ENCODE data around the gene MLIP.

- TF ChIP-seq CTCF (IDR thresholded peaks at IDR 0.05) = no peak
- no peak for TF ChIP-seq POLR2A (IDR thresholded peaks at IDR 0.05; ENCODE audit: low read length)
- no peak for TF ChIP-seq EP300 (IDR thresholded peaks at IDR 0.05)
- no peak for TF ChIP-seq TP53 (CRISPR knock-in tag; IDR thresholded peaks at IDR 0.05)
- TF ChIP-seq RCOR1 (IDR thresholded peaks at IDR 0.05; ENCODE audit: low read depth, low read length) = no peak
- TF ChIP-seq, protein P1, sequence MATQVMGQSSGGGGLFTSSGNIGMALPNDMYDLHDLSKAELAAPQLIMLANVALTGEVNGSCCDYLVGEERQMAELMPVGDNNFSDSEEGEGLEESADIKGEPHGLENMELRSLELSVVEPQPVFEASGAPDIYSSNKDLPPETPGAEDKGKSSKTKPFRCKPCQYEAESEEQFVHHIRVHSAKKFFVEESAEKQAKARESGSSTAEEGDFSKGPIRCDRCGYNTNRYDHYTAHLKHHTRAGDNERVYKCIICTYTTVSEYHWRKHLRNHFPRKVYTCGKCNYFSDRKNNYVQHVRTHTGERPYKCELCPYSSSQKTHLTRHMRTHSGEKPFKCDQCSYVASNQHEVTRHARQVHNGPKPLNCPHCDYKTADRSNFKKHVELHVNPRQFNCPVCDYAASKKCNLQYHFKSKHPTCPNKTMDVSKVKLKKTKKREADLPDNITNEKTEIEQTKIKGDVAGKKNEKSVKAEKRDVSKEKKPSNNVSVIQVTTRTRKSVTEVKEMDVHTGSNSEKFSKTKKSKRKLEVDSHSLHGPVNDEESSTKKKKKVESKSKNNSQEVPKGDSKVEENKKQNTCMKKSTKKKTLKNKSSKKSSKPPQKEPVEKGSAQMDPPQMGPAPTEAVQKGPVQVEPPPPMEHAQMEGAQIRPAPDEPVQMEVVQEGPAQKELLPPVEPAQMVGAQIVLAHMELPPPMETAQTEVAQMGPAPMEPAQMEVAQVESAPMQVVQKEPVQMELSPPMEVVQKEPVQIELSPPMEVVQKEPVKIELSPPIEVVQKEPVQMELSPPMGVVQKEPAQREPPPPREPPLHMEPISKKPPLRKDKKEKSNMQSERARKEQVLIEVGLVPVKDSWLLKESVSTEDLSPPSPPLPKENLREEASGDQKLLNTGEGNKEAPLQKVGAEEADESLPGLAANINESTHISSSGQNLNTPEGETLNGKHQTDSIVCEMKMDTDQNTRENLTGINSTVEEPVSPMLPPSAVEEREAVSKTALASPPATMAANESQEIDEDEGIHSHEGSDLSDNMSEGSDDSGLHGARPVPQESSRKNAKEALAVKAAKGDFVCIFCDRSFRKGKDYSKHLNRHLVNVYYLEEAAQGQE (IDR thresholded peaks at IDR 0.05) = no peak
- TF ChIP-seq HES2 (IDR thresholded peaks at IDR 0.05) = no peak
- TF ChIP-seq RFX5 (IDR thresholded peaks at IDR 0.05) = no peak
Observed at GRCh38 chr6:54262971-54263370, 151.7 kb downstream of the MLIP start.
